Measurements from ENCODE around the gene PRICKLE2.

PRICKLE2 gene

DNA sequence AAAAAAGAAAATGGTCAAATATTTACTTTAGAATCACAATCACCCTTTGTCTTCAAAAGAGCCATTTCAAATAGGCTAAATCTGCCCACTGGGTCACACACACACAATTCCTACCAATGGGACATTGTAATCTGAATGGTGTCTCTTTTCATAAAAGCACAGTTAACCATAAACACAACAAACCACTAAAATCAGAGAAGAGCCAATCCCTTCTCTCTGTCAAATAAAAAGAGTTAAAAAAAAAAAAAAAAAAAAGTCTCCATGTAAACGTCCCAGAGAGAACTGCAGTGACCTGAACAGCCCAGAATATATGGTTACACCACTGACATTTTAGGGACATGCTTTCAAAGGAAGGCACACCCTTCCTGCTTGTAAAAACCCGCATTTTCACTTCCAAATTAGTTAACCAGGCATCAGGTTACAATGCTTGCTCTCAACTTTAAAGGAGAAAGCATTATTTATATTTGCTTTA is 63.7 kb downstream of the PRICKLE2 start (continued):
- TF ChIP-seq ZNF571 (tag by site-specific recombination; IDR thresholded peaks at IDR 0.05) (no peak), PATZ1 (tag by site-specific recombination; IDR thresholded peaks at IDR 0.05) (peak; percentile 41; the same call in 1 of the 2 replicates), SALL2 (tag by site-specific recombination; IDR thresholded peaks at IDR 0.05; ENCODE audit: borderline replicate concordance) (no peak), ZNF561 (tag by site-specific recombination; IDR thresholded peaks at IDR 0.05; ENCODE audit: borderline replicate concordance) (peak; percentile 84), ZNF514 (tag by site-specific recombination; IDR thresholded peaks at IDR 0.05) (no peak), MZF1 (tag by site-specific recombination; IDR thresholded peaks at IDR 0.05; ENCODE audit: borderline replicate concordance) (peak; percentile 57; the same call in 1 of the 2 replicates), ZNF24 (tag by site-specific recombination; IDR thresholded peaks at IDR 0.05) (peak; percentile 67; the same call in 1 of the 2 replicates), KLF8 (tag by site-specific recombination; IDR thresholded peaks at IDR 0.05) (peak; percentile 67), ZNF501 (tag by site-specific recombination; IDR thresholded peaks at IDR 0.05) (0 out of 2 replicates have a peak, but pooled peaks have one; percentile 27), ZNF175 (tag by site-specific recombination; IDR thresholded peaks at IDR 0.05) (no peak), TCF7L2 (IDR thresholded peaks at IDR 0.05; ENCODE audit: borderline replicate concordance, low read depth, low read length) (peak; percentile 79; the same call in 1 of the 2 replicates), ZNF610 (tag by site-specific recombination; IDR thresholded peaks at IDR 0.05; ENCODE audit: borderline replicate concordance) (0 out of 2 replicates have a peak, but pooled peaks have one; percentile 11), ZXDB (tag by site-specific recombination; IDR thresholded peaks at IDR 0.05) (0 out of 2 replicates have a peak, but pooled peaks have one; percentile 48), ZBTB1 (tag by site-specific recombination; IDR thresholded peaks at IDR 0.05) (peak; percentile 95; the same call in 1 of the 2 replicates), ZBTB48 (tag by site-specific recombination; IDR thresholded peaks at IDR 0.05) (peak; percentile 84), ZBTB8A (tag by site-specific recombination; IDR thresholded peaks at IDR 0.05) (0 out of 2 replicates have a peak, but pooled peaks have one; percentile 29), PRDM1 (tag by site-specific recombination; IDR thresholded peaks at IDR 0.05) (peak; percentile 13; the same call in 1 of the 2 replicates), ZNF626 (tag by site-specific recombination; IDR thresholded peaks at IDR 0.05) (no peak), KLF1 (tag by site-specific recombination; IDR thresholded peaks at IDR 0.05) (peak; percentile 76), ZNF529 (tag by site-specific recombination; IDR thresholded peaks at IDR 0.05; ENCODE audit: insufficient replicate concordance) (no peak), ZNF843 (tag by site-specific recombination; IDR thresholded peaks at IDR 0.05) (peak; percentile 84), ZFP69B (tag by site-specific recombination; IDR thresholded peaks at IDR 0.05) (peak; percentile 67; the same call in 1 of the 2 replicates), ZNF2 (tag by site-specific recombination; IDR thresholded peaks at IDR 0.05) (peak; percentile 41; the same call in 1 of the 2 replicates), ZNF639 (tag by site-specific recombination; IDR thresholded peaks at IDR 0.05) (peak; percentile 41; the same call in 1 of the 2 replicates), ZNF366 (tag by site-specific recombination; conservative IDR thresholded peaks at IDR 0.05) (peak; percentile 88), ZNF623 (tag by site-specific recombination; IDR thresholded peaks at IDR 0.05) (no peak), ZBTB20 (tag by site-specific recombination; IDR thresholded peaks at IDR 0.05) (no peak), ZEB2 (tag by site-specific recombination; IDR thresholded peaks at IDR 0.05) (0 out of 2 replicates have a peak, but pooled peaks have one; percentile 33), ZNF221 (tag by site-specific recombination; IDR thresholded peaks at IDR 0.05; ENCODE audit: borderline replicate concordance) (no peak), FEZF1 (tag by site-specific recombination; IDR thresholded peaks at IDR 0.05) (peak; percentile 95), ZNF26 (tag by site-specific recombination; IDR thresholded peaks at IDR 0.05) (no peak), MYNN (tag by site-specific recombination; IDR thresholded peaks at IDR 0.05; ENCODE audit: borderline replicate concordance) (no peak)
- TF ChIP-seq, protein P1, sequence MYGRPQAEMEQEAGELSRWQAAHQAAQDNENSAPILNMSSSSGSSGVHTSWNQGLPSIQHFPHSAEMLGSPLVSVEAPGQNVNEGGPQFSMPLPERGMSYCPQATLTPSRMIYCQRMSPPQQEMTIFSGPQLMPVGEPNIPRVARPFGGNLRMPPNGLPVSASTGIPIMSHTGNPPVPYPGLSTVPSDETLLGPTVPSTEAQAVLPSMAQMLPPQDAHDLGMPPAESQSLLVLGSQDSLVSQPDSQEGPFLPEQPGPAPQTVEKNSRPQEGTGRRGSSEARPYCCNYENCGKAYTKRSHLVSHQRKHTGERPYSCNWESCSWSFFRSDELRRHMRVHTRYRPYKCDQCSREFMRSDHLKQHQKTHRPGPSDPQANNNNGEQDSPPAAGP (tag by site-specific recombination; IDR thresholded peaks at IDR 0.05): 0 out of 2 replicates have a peak, but pooled peaks have one; percentile 53
- TF ChIP-seq, protein P2, sequence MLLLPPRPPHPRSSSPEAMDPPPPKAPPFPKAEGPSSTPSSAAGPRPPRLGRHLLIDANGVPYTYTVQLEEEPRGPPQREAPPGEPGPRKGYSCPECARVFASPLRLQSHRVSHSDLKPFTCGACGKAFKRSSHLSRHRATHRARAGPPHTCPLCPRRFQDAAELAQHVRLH (tag by site-specific recombination; IDR thresholded peaks at IDR 0.05): 0 out of 2 replicates have a peak, but pooled peaks have one; percentile 38

Data from HEK293 (cell line).